HL-60 (cell line): ENCODE data around the gene ATRNL1.

Experiments
- SPI1 ChIP-seq: IDR thresholded peaks from 2 replicates; pipeline ENCODE4 v1.6.1; 2012; ENCODE audit warnings: low read depth, mild to moderate bottlenecking, borderline replicate concordance
- TF ChIP-seq, protein P1 (sequence below): IDR thresholded peaks from one replicate; pipeline ENCODE4 v1.5.1; 2011; ENCODE audit warnings: low read length, control low read depth, inconsistent platforms; ENCODE audit not compliant: insufficient read depth

DNA sequence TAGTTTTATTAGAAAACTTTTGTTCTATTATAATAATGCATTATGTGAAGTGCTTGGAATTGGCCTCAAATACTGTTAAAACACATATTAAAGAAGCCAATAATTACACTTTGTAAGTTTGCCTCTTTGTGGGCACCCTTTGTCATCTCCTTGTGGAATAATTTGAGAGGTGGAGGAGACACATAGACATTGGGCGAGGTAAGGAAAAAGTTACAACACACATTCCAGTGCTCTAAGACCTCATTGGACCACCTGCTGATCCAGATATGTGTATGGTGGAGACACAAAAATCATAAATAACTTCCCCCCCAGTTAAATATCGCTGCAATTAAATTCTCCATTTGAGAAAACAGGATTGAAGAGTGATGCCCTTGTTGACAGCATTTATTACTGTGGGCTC is 668.0 kb downstream of the ATRNL1 start:
- TF ChIP-seq, protein P1, sequence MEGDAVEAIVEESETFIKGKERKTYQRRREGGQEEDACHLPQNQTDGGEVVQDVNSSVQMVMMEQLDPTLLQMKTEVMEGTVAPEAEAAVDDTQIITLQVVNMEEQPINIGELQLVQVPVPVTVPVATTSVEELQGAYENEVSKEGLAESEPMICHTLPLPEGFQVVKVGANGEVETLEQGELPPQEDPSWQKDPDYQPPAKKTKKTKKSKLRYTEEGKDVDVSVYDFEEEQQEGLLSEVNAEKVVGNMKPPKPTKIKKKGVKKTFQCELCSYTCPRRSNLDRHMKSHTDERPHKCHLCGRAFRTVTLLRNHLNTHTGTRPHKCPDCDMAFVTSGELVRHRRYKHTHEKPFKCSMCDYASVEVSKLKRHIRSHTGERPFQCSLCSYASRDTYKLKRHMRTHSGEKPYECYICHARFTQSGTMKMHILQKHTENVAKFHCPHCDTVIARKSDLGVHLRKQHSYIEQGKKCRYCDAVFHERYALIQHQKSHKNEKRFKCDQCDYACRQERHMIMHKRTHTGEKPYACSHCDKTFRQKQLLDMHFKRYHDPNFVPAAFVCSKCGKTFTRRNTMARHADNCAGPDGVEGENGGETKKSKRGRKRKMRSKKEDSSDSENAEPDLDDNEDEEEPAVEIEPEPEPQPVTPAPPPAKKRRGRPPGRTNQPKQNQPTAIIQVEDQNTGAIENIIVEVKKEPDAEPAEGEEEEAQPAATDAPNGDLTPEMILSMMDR = no peak
- no peak for TF ChIP-seq SPI1
